GM12878 (cell line): ENCODE measurements around the gene BICDL2. TPM values are rescaled to one million over a fixed set of nuclear protein-coding genes. Genes with fewer than 3 reads are reported as not detected.

Experiments used
- ATAC-seq: fragments of 200-7000 bp; cut with Tn5 transposase; 3 replicates; pipeline ENCODE4 v1.9.1; 2020; ENCODE audit warnings: mild to moderate bottlenecking, moderate library complexity
- BruUV-seq: library from RNA; stranded (reverse); fragments of 400-500 nt; replicated peaks from 2 replicates; lab custom pipeline; 2021; lab: Mats Ljungman, UMichigan
- CTCF ChIA-PET: fragments of 300-600 bp; sonication (Branson Sonifier 250); formaldehyde crosslinking; extraction: SDS; loops from one replicate; lab custom pipeline; 2021; ENCODE audit warnings: inconsistent platforms; lab: Yijun Ruan, JAX
- POLR2A ChIA-PET: fragments of 350-600 bp; formaldehyde crosslinking; extraction: SDS; loops from one replicate; lab custom pipeline; 2021; ENCODE audit warnings: inconsistent platforms; lab: Charles Lee
- RAD21 ChIA-PET: fragments of 300-600 bp; sonication (Branson Sonifier 250); formaldehyde crosslinking; loops from one replicate; lab custom pipeline; 2023; ENCODE audit warnings: antibody characterized with exemption; ENCODE audit not compliant: unreplicated experiment; lab: Charles Lee
- SMC1A ChIA-PET: fragments of 300-600 bp; sonication (Branson Sonifier 250); formaldehyde crosslinking; loops from one replicate; lab custom pipeline; 2023; ENCODE audit not compliant: unreplicated experiment, uncharacterized antibody; lab: Charles Lee
- DNase-seq: peaks from one replicate; pipeline ENCODE4 v3.0.0-alpha.2; 2011; ENCODE audit warnings: low read depth, low spot score
- FAIRE-seq: peaks from 3 replicates; lab custom pipeline; 2011; peaks lifted over from hg19 to GRCh38; lab: Jason Lieb, UNC
- H2AFZ ChIP-seq: 2 replicates; pipeline ENCODE4 v1.6.0; 2011; ENCODE audit warnings: low read depth, low read length, control low read depth; ENCODE audit not compliant: control insufficient read depth
- H3K27ac ChIP-seq: 2 replicates; pipeline ENCODE4 v1.5.1; 2011; ENCODE audit warnings: control low read depth; ENCODE audit not compliant: control insufficient read depth, insufficient read depth
- H3K27me3 ChIP-seq, 2 experiments: replicated peaks in 1 of 2; 2 replicates each; pipeline versions ENCODE4 v1.6.0 to v1.6.1; 2011; ENCODE audit warnings: low read length in 1 of 2; ENCODE audit not compliant: control insufficient read depth in 2 of 2, insufficient read depth in 2 of 2
- H3K36me3 ChIP-seq, 2 experiments: 2 replicates each; pipeline ENCODE4 v1.5.1; 2011; ENCODE audit warnings: low read length in 1 of 2; ENCODE audit not compliant: control insufficient read depth in 2 of 2, insufficient read depth in 2 of 2
- H3K4me1 ChIP-seq: 2 replicates; pipeline ENCODE4 v1.6.1; 2011; ENCODE audit warnings: mild to moderate bottlenecking, low read length, moderate library complexity, mixed read lengths; ENCODE audit not compliant: control insufficient read depth, insufficient read depth
- H3K4me2 ChIP-seq: 2 replicates; pipeline ENCODE4 v1.6.0; 2011; ENCODE audit warnings: control low read depth; ENCODE audit not compliant: control insufficient read depth, insufficient read depth
- H3K4me3 ChIP-seq: fragments of 200-600 bp; sonication (generic); 2 replicates; pipeline ENCODE4 v1.5.1; 2016
- H3K79me2 ChIP-seq: 2 replicates; pipeline ENCODE4 v1.6.0; 2011; ENCODE audit warnings: low read length; ENCODE audit not compliant: control insufficient read depth, insufficient read depth
- H3K9ac ChIP-seq: 2 replicates; pipeline ENCODE4 v1.8.0; 2011; ENCODE audit warnings: low read length, control low read depth, mixed read lengths; ENCODE audit not compliant: control insufficient read depth, insufficient read depth
- H3K9me3 ChIP-seq: replicated peaks from 3 replicates; pipeline ENCODE4 v1.5.1; 2011; ENCODE audit warnings: mild to moderate bottlenecking, low read length; ENCODE audit not compliant: control insufficient read depth, insufficient read depth
- H4K20me1 ChIP-seq: 2 replicates; pipeline ENCODE4 v1.6.0; 2011; ENCODE audit not compliant: control insufficient read depth, insufficient read depth
- BRCA1 ChIP-seq: IDR thresholded peaks from 2 replicates; pipeline ENCODE4 v1.6.1; 2011; ENCODE audit warnings: low read depth, low read length, improper control_type of control experiment
- CBX5 ChIP-seq: sonication (generic); IDR thresholded peaks from 2 replicates; pipeline ENCODE4 v1.6.1; 2016; ENCODE audit warnings: low read depth, moderate library complexity, mild to moderate bottlenecking, inconsistent platforms
- CREM ChIP-seq: IDR thresholded peaks from 2 replicates; pipeline ENCODE4 v1.6.1; 2014; ENCODE audit warnings: antibody characterized with exemption, low read depth
- FOS ChIP-seq: IDR thresholded peaks from 3 replicates; pipeline ENCODE4 v1.6.1; 2011; ENCODE audit warnings: borderline replicate concordance; ENCODE audit not compliant: insufficient read length; ENCODE audit errors: extremely low read depth
- HDGF ChIP-seq: fragments of 450-650 bp; IDR thresholded peaks from 2 replicates; pipeline ENCODE4 v1.6.1; 2016; ENCODE audit warnings: antibody characterized with exemption
- IKZF1 ChIP-seq: fragments of 450-650 bp; conservative IDR thresholded peaks from 2 replicates; pipeline ENCODE4 v1.6.1; 2017; ENCODE audit warnings: antibody characterized with exemption, mild to moderate bottlenecking
- LARP7 ChIP-seq: fragments of 450-650 bp; IDR thresholded peaks from 2 replicates; pipeline ENCODE4 v1.6.1; 2017; ENCODE audit warnings: mild to moderate bottlenecking
- REST ChIP-seq: IDR thresholded peaks from 2 replicates; pipeline ENCODE4 v1.6.1; 2012; ENCODE audit warnings: mild to moderate bottlenecking, low read depth, low read length
- SREBF1 ChIP-seq: IDR thresholded peaks from 2 replicates; pipeline ENCODE4 v1.6.1; 2012; ENCODE audit warnings: mild to moderate bottlenecking, low read length
- ZBTB4 ChIP-seq: fragments of 450-650 bp; formaldehyde crosslinking; IDR thresholded peaks from 2 replicates; pipeline ENCODE4 v1.4.0; 2022; ENCODE audit warnings: mild to moderate bottlenecking, moderate library complexity
- WGBS: methylation state at CpG from one replicate; pipeline ENCODE4 v1.1.6; 2016; ENCODE audit warnings: low lambda C conversion rate; ENCODE audit not compliant: insufficient replicate concordance, insufficient coverage; ENCODE audit errors: missing lambda C conversion rate; 5-methylcytosine and 5-hydroxymethylcytosine counted together
- in situ Hi-C: fragments of 300-500 bp; cut with MboI; formaldehyde crosslinking; loops from 9 replicates; pipeline ENCODE4 v1.14.3; 2018; ENCODE audit warnings: mixed read lengths
- intact Hi-C: fragments of 100-400 bp; cut with micrococcal nuclease; formaldehyde crosslinking; loops from one replicate; pipeline ENCODE4 v1.14.2; 2022; ENCODE audit not compliant: unreplicated experiment
- polyA plus RNA-seq, 11 experiments: library from polyadenylated mRNA; depleted of rRNA in 4 of 11; unstranded in 6 of 11; stranded (reverse) in 5 of 11; fragments of >200 nt; fragmentation: Nextera tagmentation in 4 of 11; fragmentation: Illumina TruSeq in 1 of 11; extraction: Ambion mirVana in 4 of 11; extraction: Trizol in 1 of 11; gene quantifications; 1 replicate in 1 of 11; 2 replicates in 10 of 11; pipeline versions ENCODE4 v1.2.1 to v1.2.3, GENCODE V29; 2011 to 2016; ENCODE audit warnings: inconsistent platforms in 2 of 11, missing spikeins in 2 of 11, low read depth in 1 of 11
- total RNA-seq, 4 experiments: library from RNA; depleted of rRNA in 3 of 4; stranded (reverse); fragments of >200 nt in 3 of 4; fragmentation: Illumina TruSeq in 1 of 4; extraction: Trizol in 1 of 4; gene quantifications; 2 replicates each; pipeline versions ENCODE4 v1.2.1 to v1.2.3, GENCODE V29; 2013 to 2021

BICDL2 gene
- total and polyA plus RNA-seq, 10 of the 15 experiments (the other 5 are each of a cell fraction or from before 2014, with no cell fraction given): not detected

- SMC1A ChIA-PET: interaction anchor here (0.9 kb wide), 1 partner anchor 93 kb away, joined by 3 read pairs; no protein-coding TSS in a partner anchor
- Histone ChIP-seq H3K27ac (no peak overlapping the region), H3K79me2 (no peaks in the 10 kb centered on the region), H2AFZ (no peak overlapping the region), H3K9ac (no peak overlapping the region), H3K36me3 (no peaks in the 10 kb centered on the region), H3K4me2 (no peak overlapping the region), H4K20me1 (no peaks in the 10 kb centered on the region), H3K9me3 (no peaks in the 10 kb centered on the region), H3K4me1 (peaks cover 6% of the 10 kb centered on the region)
- POLR2A ChIA-PET: interaction anchor here (1.0 kb wide), 1 partner anchor 45 kb away, joined by 3 read pairs; no protein-coding TSS in a partner anchor
- FAIRE-seq (no peak), ATAC-seq (no peak), DNase-seq (no peak)
- WGBS: 9% methylated on average over 19 of the region's 19 CpGs
- intact Hi-C loops (no loop called here), in situ Hi-C loops (no loop called here)
- BruUV-seq: no TSS peak
- CTCF ChIA-PET: interaction anchor here (0.8 to 18.2 kb wide), 5 partner anchors 7 to 101 kb away, joined by 3 to 421 read pairs (median 10); no protein-coding TSS in a partner anchor
- no peak for TF ChIP-seq HDGF
- TF ChIP-seq LARP7: no peak
- no peak for TF ChIP-seq SREBF1
- TF ChIP-seq REST: no peak
- no peak for TF ChIP-seq CREM
- no peak for TF ChIP-seq IKZF1
- TF ChIP-seq ZBTB4 (CRISPR knock-in tag): no peak
- no peak for TF ChIP-seq FOS
- TF ChIP-seq BRCA1: no peak
- TF ChIP-seq CBX5: no peak
- TF ChIP-seq, all 136 proteins: peak for 0
- Histone ChIP-seq H3K27me3 (peaks cover 8 to 17% of the 10 kb centered on the region in 2 experiments; a peak in 3 of 4 replicates), H3K4me3 (no peak overlapping the region)
- RAD21 ChIA-PET: interaction anchor here (2.0 kb wide), 1 partner anchor 23 kb away, joined by 12 read pairs; no protein-coding TSS in a partner anchor
Observed at GRCh38 chr16:3035289-3035971, 1.3 kb downstream of the BICDL2 start.
